A549 (cell line): ENCODE results near the gene LUC7L2.

Experiments
- JUNB ChIP-seq: fragments of >200 bp; sonication (Bioruptor Twin); formaldehyde crosslinking; IDR thresholded peaks from 2 replicates; pipeline ENCODE4 v1.6.1; 2016
- KDM5A ChIP-seq: fragments of 200-600 bp; sonication (generic); IDR thresholded peaks from 2 replicates; pipeline ENCODE4 v1.6.1; 2016; ENCODE audit warnings: antibody characterized with exemption, mild to moderate bottlenecking
- RCOR1 ChIP-seq: fragments of 150-350 bp; IDR thresholded peaks from 2 replicates; pipeline ENCODE4 v1.6.1; 2014; ENCODE audit warnings: antibody characterized with exemption, low read length, low read depth

- TF ChIP-seq JUNB (no peak), KDM5A (no peak), RCOR1 (no peak)
Measured at GRCh38 chr7:139436806-139437205, 77.1 kb downstream of the LUC7L2 start.
